A549 (cell line): ENCODE measurements around the gene MEIS1. TPM values are rescaled to one million over a fixed set of nuclear protein-coding genes. Genes with fewer than 3 reads are reported as not detected.

Experiments used
- ATAC-seq, 2 experiments: fragments of 200-7000 bp in 1 of 2; fragments of >200 bp in 1 of 2; cut with Nextera tagmentation in 1 of 2; cut with Tn5 transposase in 1 of 2; 3 replicates each; pipeline versions ENCODE4 v1.8.0 to v1.9.1; 2018 to 2020; ENCODE audit warnings: mild to moderate bottlenecking in 1 of 2, moderate library complexity in 1 of 2
- CTCF ChIA-PET: fragments of 300-600 bp; sonication (Branson Sonifier 250); formaldehyde crosslinking; extraction: SDS; loops from one replicate; lab custom pipeline; 2021; ENCODE audit warnings: antibody characterized with exemption, inconsistent platforms; lab: Yijun Ruan, JAX
- POLR2A ChIA-PET: fragments of 350-600 bp; formaldehyde crosslinking; extraction: SDS; loops from one replicate; lab custom pipeline; 2021; ENCODE audit warnings: antibody characterized with exemption, inconsistent platforms; lab: Yijun Ruan, JAX
- DNase-seq, 2 experiments: peaks; one replicate each; pipeline versions ENCODE4 v3.0.0 to v3.0.0-alpha.2; 2011 to 2016; ENCODE audit warnings: low read depth in 1 of 2, low spot score in 1 of 2
- FAIRE-seq: peaks from 2 replicates; lab custom pipeline; 2011; peaks lifted over from hg19 to GRCh38; lab: Jason Lieb, UNC
- H3K27ac ChIP-seq, 2 experiments: fragments of >200 bp; sonication (Bioruptor Twin); formaldehyde crosslinking; 3 replicates each; pipeline ENCODE4 v1.5.1; 2016 to 2017
- H3K4me1 ChIP-seq: fragments of >200 bp; sonication (Bioruptor Twin); formaldehyde crosslinking; 3 replicates; pipeline ENCODE4 v1.6.1; 2016
- H3K4me2 ChIP-seq: fragments of >200 bp; sonication (Bioruptor Twin); formaldehyde crosslinking; 3 replicates; pipeline ENCODE4 v1.6.1; 2016
- H3K4me3 ChIP-seq: fragments of >200 bp; sonication (Bioruptor Twin); formaldehyde crosslinking; 3 replicates; pipeline ENCODE4 v1.5.1; 2016
- H3K9me3 ChIP-seq: fragments of >200 bp; sonication (Bioruptor Twin); formaldehyde crosslinking; 3 replicates; pipeline ENCODE4 v1.6.1; 2016
- BCL3 ChIP-seq: fragments of >200 bp; sonication (Bioruptor Twin); formaldehyde crosslinking; IDR thresholded peaks from 3 replicates; pipeline ENCODE4 v1.6.1; 2016
- CBX8 ChIP-seq: fragments of 200-600 bp; sonication (generic); IDR thresholded peaks from 2 replicates; pipeline ENCODE4 v1.6.1; 2016
- CEBPB ChIP-seq, 2 experiments: fragments of >200 bp in 1 of 2; sonication (Bioruptor Twin) in 1 of 2; formaldehyde crosslinking in 1 of 2; IDR thresholded peaks; 2 replicates each; pipeline ENCODE4 v1.6.1; 2012 to 2016
- CHD2 ChIP-seq: fragments of 150-350 bp; IDR thresholded peaks from 2 replicates; pipeline ENCODE4 v1.6.1; 2014; ENCODE audit warnings: low read length; ENCODE audit not compliant: partially characterized antibody
- CTCF ChIP-seq: fragments of >200 bp; sonication (Bioruptor Twin); formaldehyde crosslinking; IDR thresholded peaks from 3 replicates; pipeline ENCODE4 v1.5.1; 2016
- EHMT2 ChIP-seq: fragments of 200-600 bp; sonication (generic); IDR thresholded peaks from 2 replicates; pipeline ENCODE4 v1.6.1; 2016; ENCODE audit warnings: antibody characterized with exemption, low read depth, mild to moderate bottlenecking, moderate library complexity
- FOSB ChIP-seq: fragments of 250-450 bp; sonication (Bioruptor Pico); IDR thresholded peaks from 2 replicates; pipeline ENCODE4 v1.5.0; 2020; ENCODE audit warnings: mild to moderate bottlenecking, moderate library complexity
- FOSL2 ChIP-seq, 2 experiments: fragments of 450-650 bp in 1 of 2; fragments of >200 bp in 1 of 2; sonication (Bioruptor Twin) in 1 of 2; formaldehyde crosslinking; IDR thresholded peaks; 2 replicates each; pipeline versions ENCODE4 v1.5.0 to v1.6.1; 2016 to 2020; ENCODE audit warnings: mild to moderate bottlenecking in 1 of 2, moderate library complexity in 1 of 2
- HDAC2 ChIP-seq: fragments of 200-600 bp; sonication (generic); IDR thresholded peaks from 2 replicates; pipeline ENCODE4 v1.6.1; 2016
- HEYL ChIP-seq: fragments of 250-450 bp; sonication (Bioruptor Pico); IDR thresholded peaks from 2 replicates; pipeline ENCODE4 v1.8.0; 2021; ENCODE audit warnings: mild to moderate bottlenecking, moderate library complexity
- JUNB ChIP-seq: fragments of >200 bp; sonication (Bioruptor Twin); formaldehyde crosslinking; IDR thresholded peaks from 2 replicates; pipeline ENCODE4 v1.6.1; 2016
- MAFK ChIP-seq: fragments of 450-650 bp; IDR thresholded peaks from 2 replicates; pipeline ENCODE4 v1.6.1; 2014; ENCODE audit not compliant: partially characterized antibody
- MAZ ChIP-seq: fragments of 150-350 bp; IDR thresholded peaks from 2 replicates; pipeline ENCODE4 v1.6.1; 2014; ENCODE audit warnings: antibody characterized with exemption, low read depth, low read length, borderline replicate concordance
- MYC ChIP-seq: IDR thresholded peaks from 2 replicates; pipeline ENCODE4 v1.6.1; 2012; ENCODE audit warnings: mild to moderate bottlenecking, inconsistent platforms, low read length, improper control_type of control experiment, borderline replicate concordance
- NPAS2 ChIP-seq: fragments of 250-450 bp; sonication (Bioruptor Pico); IDR thresholded peaks from 2 replicates; pipeline ENCODE4 v1.8.0; 2022; ENCODE audit warnings: mild to moderate bottlenecking, moderate library complexity, borderline replicate concordance
- NR3C1 ChIP-seq: fragments of >200 bp; sonication (Bioruptor Twin); formaldehyde crosslinking; IDR thresholded peaks from 3 replicates; pipeline ENCODE4 v1.6.1; 2017
- POLR2AphosphoS2 ChIP-seq: conservative IDR thresholded peaks from 2 replicates; pipeline ENCODE4 v1.6.1; 2012; ENCODE audit warnings: low read length, improper control_type of control experiment, inconsistent platforms
- RAD21 ChIP-seq, 2 experiments: fragments of >200 bp in 1 of 2; sonication (Bioruptor Twin) in 1 of 2; formaldehyde crosslinking in 1 of 2; IDR thresholded peaks in 1 of 2; conservative IDR thresholded peaks in 1 of 2; 2 replicates in 1 of 2; 3 replicates in 1 of 2; pipeline ENCODE4 v1.6.1; 2012 to 2018; ENCODE audit warnings: inconsistent platforms in 1 of 2
- RARB ChIP-seq: fragments of 250-450 bp; sonication (Bioruptor Pico); IDR thresholded peaks from 2 replicates; pipeline ENCODE4 v1.8.0; 2021; ENCODE audit warnings: mild to moderate bottlenecking, moderate library complexity
- RCOR1 ChIP-seq: fragments of 150-350 bp; IDR thresholded peaks from 2 replicates; pipeline ENCODE4 v1.6.1; 2014; ENCODE audit warnings: antibody characterized with exemption, low read length, low read depth
- RFX5 ChIP-seq: fragments of 450-650 bp; IDR thresholded peaks from 2 replicates; pipeline ENCODE4 v1.7.1; 2014; ENCODE audit warnings: antibody characterized with exemption, mild to moderate bottlenecking, moderate library complexity
- TP53 ChIP-seq: fragments of 250-450 bp; sonication (Bioruptor Pico); IDR thresholded peaks from 2 replicates; pipeline ENCODE4 v1.5.0; 2021; ENCODE audit warnings: mild to moderate bottlenecking, moderate library complexity
- ZNF302 ChIP-seq: fragments of 250-450 bp; sonication (Bioruptor Pico); IDR thresholded peaks from 2 replicates; pipeline ENCODE4 v1.9.0; 2021; ENCODE audit warnings: inconsistent platforms, mild to moderate bottlenecking, moderate library complexity
- whole genome bisulfite sequencing: methylation state at CpG from one replicate; pipeline ENCODE4 v1.1.6; 2017; ENCODE audit errors: missing lambda C conversion rate; 5-methylcytosine and 5-hydroxymethylcytosine counted together
- polyA plus RNA-seq, 4 experiments: library from polyadenylated mRNA; depleted of rRNA in 3 of 4; stranded (reverse); fragments of >200 nt; fragmentation: RNase III in 1 of 4; extraction: RNeasy Plus Mini Kit Qiagen cat#74134 plus additional on column Dnase treatment in 1 of 4; gene quantifications; 2 replicates in 3 of 4; 3 replicates in 1 of 4; pipeline ENCODE4 v1.2.3, GENCODE V29; 2011 to 2017
- TF ChIP-seq, protein P1 (sequence below): fragments of >200 bp; sonication (Bioruptor Twin); formaldehyde crosslinking; IDR thresholded peaks from 2 replicates; pipeline ENCODE4 v1.6.1; 2016
- TF ChIP-seq, protein P2 (sequence below): IDR thresholded peaks from 2 replicates; pipeline ENCODE4 v1.6.1; 2012; ENCODE audit warnings: low read depth, borderline replicate concordance

Gene MEIS1
- polyA plus RNA-seq, 2 of the 4 experiments (the other 2 are of a cell fraction): 1.9 to 4.2 TPM

GRCh38 chr2:66489436-66489835 lies 54.5 kb downstream of the MEIS1 start:
- no peaks in the 10 kb centered on the region for H3K9me3 ChIP-seq
- POLR2A ChIA-PET: no interaction called here
- no peak overlapping the region for H3K4me3 ChIP-seq
- no peak for TF ChIP-seq JUNB
- TF ChIP-seq ZNF302: no peak
- TF ChIP-seq RARB (CRISPR knock-in tag): no peak
- TF ChIP-seq BCL3: no peak
- no peak for TF ChIP-seq RFX5
- TF ChIP-seq FOSL2 (IDR thresholded peaks at IDR 0.05): no peak
- no peak for TF ChIP-seq FOSL2 (CRISPR knock-in tag; IDR thresholded peaks at IDR 0.05)
- TF ChIP-seq, protein P1, sequence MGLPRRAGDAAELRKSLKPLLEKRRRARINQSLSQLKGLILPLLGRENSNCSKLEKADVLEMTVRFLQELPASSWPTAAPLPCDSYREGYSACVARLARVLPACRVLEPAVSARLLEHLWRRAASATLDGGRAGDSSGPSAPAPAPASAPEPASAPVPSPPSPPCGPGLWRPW: no peak
- TF ChIP-seq FOSB (CRISPR knock-in tag): no peak
- TF ChIP-seq CHD2: no peak
- TF ChIP-seq HEYL (CRISPR knock-in tag): no peak
- TF ChIP-seq NR3C1: no peak
- no peak for TF ChIP-seq NPAS2
- TF ChIP-seq EHMT2: no peak
- TF ChIP-seq, protein P2, sequence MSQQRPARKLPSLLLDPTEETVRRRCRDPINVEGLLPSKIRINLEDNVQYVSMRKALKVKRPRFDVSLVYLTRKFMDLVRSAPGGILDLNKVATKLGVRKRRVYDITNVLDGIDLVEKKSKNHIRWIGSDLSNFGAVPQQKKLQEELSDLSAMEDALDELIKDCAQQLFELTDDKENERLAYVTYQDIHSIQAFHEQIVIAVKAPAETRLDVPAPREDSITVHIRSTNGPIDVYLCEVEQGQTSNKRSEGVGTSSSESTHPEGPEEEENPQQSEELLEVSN: no peak
- CTCF ChIA-PET: interaction anchor here (0.6 kb wide), 1 partner anchor 834 kb away, joined by 3 read pairs; no protein-coding TSS in a partner anchor
- no peak for DNase-seq
- H3K27ac ChIP-seq: no peak overlapping the region
- no peak overlapping the region for H3K4me2 ChIP-seq
- peaks cover 4% of the 10 kb centered on the region for H3K4me1 ChIP-seq
- 40% methylated on average over 1 of the region's 1 CpG for WGBS
- ATAC-seq: no peak
- FAIRE-seq: no peak

- no peak overlapping the region for H3K4me2 ChIP-seq
- no peak for ATAC-seq
- CTCF ChIA-PET: no interaction called here
Observed at GRCh38 chr2:66490588-66491001, 55.7 kb downstream of the MEIS1 start.

DNA sequence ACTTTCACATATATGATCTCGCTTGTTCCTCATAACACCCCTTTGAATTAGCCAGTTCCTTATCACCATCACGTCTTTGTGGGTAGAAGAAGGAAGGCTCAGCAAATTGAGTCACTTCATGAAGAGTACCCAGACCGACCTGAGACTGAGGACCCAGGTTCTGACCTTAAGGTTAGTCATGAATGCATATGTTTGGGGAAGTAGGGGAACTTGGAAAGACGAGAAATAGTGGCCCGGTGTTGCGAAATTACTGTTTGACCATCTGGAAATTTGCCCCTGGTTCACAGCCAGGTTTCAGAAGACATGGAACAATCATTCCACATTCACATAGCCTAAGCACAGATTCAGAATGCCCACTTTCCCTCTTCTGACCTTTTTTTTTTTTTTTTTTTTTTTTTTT lies 59.8 kb downstream of the MEIS1 start:
- FAIRE-seq: no peak
- TF ChIP-seq CEBPB (IDR thresholded peaks at IDR 0.05): peak; percentile 87 to 91
- no peak for TF ChIP-seq TP53 (CRISPR knock-in tag)

More at GRCh38 chr2:66490588-66491001, 55.7 kb downstream of the MEIS1 start:
- no peak overlapping the region for H3K4me3 ChIP-seq
- H3K9me3 ChIP-seq: no peaks in the 10 kb centered on the region
- H3K4me1 ChIP-seq: peaks cover 15% of the 10 kb centered on the region
- H3K27ac ChIP-seq: no peak overlapping the region
- FAIRE-seq (no peak), DNase-seq (no peak)
- POLR2A ChIA-PET: no interaction called here
- 78% methylated on average over 3 of the region's 3 CpGs for WGBS
- no peak for TF ChIP-seq RCOR1

GRCh38 chr2:66495788-66496640 lies 61.1 kb downstream of the MEIS1 start:
- no peak for FAIRE-seq
- Histone ChIP-seq H3K27ac (peak overlapping the region; percentile 17 to 69), H3K4me3 (no peak overlapping the region), H3K4me2 (peak overlapping the region; percentile 53), H3K4me1 (peaks cover 30% of the 10 kb centered on the region), H3K9me3 (no peaks in the 10 kb centered on the region)
- ChIA-PET POLR2A (no interaction called here), CTCF (interaction anchor here (1.2 to 1.3 kb wide), 2 partner anchors 13 to 52 kb away, joined by 3 to 4 read pairs; no protein-coding TSS in a partner anchor)
- WGBS: 43% methylated on average over 13 of the region's 13 CpGs
- peak; percentile 90 to 91 for ATAC-seq
- peak; percentile 47 to 74 for DNase-seq
- TF ChIP-seq MYC: no peak
- TF ChIP-seq CBX8: no peak
- TF ChIP-seq RAD21 (conservative IDR thresholded peaks at IDR 0.05 in 1 of 2, IDR thresholded peaks at IDR 0.05 in 1 of 2): peak in 1 of 2 experiments; percentile 8; a peak in 2 of 5 replicates
- TF ChIP-seq HDAC2: no peak
- no peak for TF ChIP-seq EHMT2
- TF ChIP-seq POLR2AphosphoS2: no peak
- TF ChIP-seq MAFK: no peak
- TF ChIP-seq MAZ: no peak
- no peak for TF ChIP-seq RCOR1
- TF ChIP-seq, protein P2: no peak
- TF ChIP-seq CTCF: 0 out of 3 replicates have a peak, but pooled peaks have one; percentile 6

More for the DNA sequence above, 59.8 kb downstream of the MEIS1 start:
- ATAC-seq (peak in 1 of 2 experiments; percentile 14; a peak in 1 of 6 replicates), DNase-seq (peak in 1 of 2 experiments; percentile 25)
- Histone ChIP-seq H3K4me2 (peak overlapping the region; percentile 53), H3K9me3 (no peaks in the 10 kb centered on the region), H3K4me3 (no peak overlapping the region), H3K27ac (no peak overlapping the region; a peak in 1 of 6 replicates), H3K4me1 (peaks cover 30% of the 10 kb centered on the region)
- WGBS: 56% methylated on average over 6 of the region's 6 CpGs
- ChIA-PET CTCF (interaction anchor here (1.2 to 1.5 kb wide), 3 partner anchors 12 to 1156 kb away, joined by 3 read pairs; no protein-coding TSS in a partner anchor), POLR2A (no interaction called here)
